BLaER1 treated with 17β-estradiol and CSF1 and Interleukin-3, amounts not matched to agents 10 nM and 100 nM (cell line): Measurements from ENCODE around the gene SPOP.

Experiments used
- H3K27ac ChIP-seq, 11 experiments: shearing (Covaris generic); formaldehyde crosslinking; 2 replicates each; pipeline ENCODE4 v1.8.1; 2022
- H3K27me3 ChIP-seq, 11 experiments: shearing (Covaris generic); formaldehyde crosslinking; 2 replicates each; pipeline ENCODE4 v1.8.1; 2022
- H3K36me3 ChIP-seq, 11 experiments: shearing (Covaris generic); formaldehyde crosslinking; 2 replicates each; pipeline ENCODE4 v1.8.1; 2022
- H3K4me1 ChIP-seq, 10 experiments: shearing (Covaris generic); formaldehyde crosslinking; 2 replicates each; pipeline ENCODE4 v1.8.1; 2022
- H3K4me2 ChIP-seq, 11 experiments: shearing (Covaris generic); formaldehyde crosslinking; 2 replicates each; pipeline ENCODE4 v1.8.1; 2022
- H3K4me3 ChIP-seq, 10 experiments: shearing (Covaris generic); formaldehyde crosslinking; 2 replicates each; pipeline ENCODE4 v1.8.1; 2022
- H3K9ac ChIP-seq, 11 experiments: shearing (Covaris generic); formaldehyde crosslinking; 2 replicates each; pipeline ENCODE4 v1.8.1; 2022
- H3K9me3 ChIP-seq, 11 experiments: shearing (Covaris generic); formaldehyde crosslinking; replicated peaks in 1 of 11; 2 replicates each; pipeline ENCODE4 v1.8.1; 2022
- H4K20me1 ChIP-seq, 11 experiments: shearing (Covaris generic); formaldehyde crosslinking; 2 replicates each; pipeline ENCODE4 v1.8.1; 2022
- Cebpa-rat ChIP-seq, 11 experiments: shearing (Covaris generic); IDR thresholded peaks; 2 replicates each; pipeline ENCODE4 v1.8.1; 2022

SPOP gene

GRCh38 chr17:49598918-49599317, 79.0 kb downstream of the SPOP start:
- Histone ChIP-seq H3K9ac (no peak overlapping the region), H3K4me3 (no peak overlapping the region), H3K4me1 (peaks cover 9 to 30% (median 24%) of the 10 kb centered on the region in 10 experiments), H4K20me1 (0 out of 22 replicates have a peak, but pooled peaks cover 0 to 12% (median 0%) of the 10 kb centered on the region in 11 experiments), H3K27ac (no peak overlapping the region), H3K27me3 (no peaks in the 10 kb centered on the region), H3K36me3 (peaks cover 72 to 100% (median 93%) of the 10 kb centered on the region in 11 experiments), H3K9me3 (no peaks in the 10 kb centered on the region), H3K4me2 (no peak overlapping the region)
- no peak for TF ChIP-seq Cebpa-rat (IDR thresholded peaks at IDR 0.05)

GRCh38 chr17:49597928-49598655, 79.8 kb downstream of the SPOP start:
- Histone ChIP-seq H3K27me3 (no peaks in the 10 kb centered on the region), H3K36me3 (peaks cover 66 to 98% (median 89%) of the 10 kb centered on the region in 11 experiments), H3K4me1 (peaks cover 3 to 21% (median 16%) of the 10 kb centered on the region in 10 experiments), H4K20me1 (0 out of 22 replicates have a peak, but pooled peaks cover 0 to 12% (median 0%) of the 10 kb centered on the region in 11 experiments), H3K4me3 (no peak overlapping the region), H3K9ac (no peak overlapping the region), H3K9me3 (no peaks in the 10 kb centered on the region), H3K27ac (no peak overlapping the region), H3K4me2 (peak overlapping the region in 9 of 11 experiments; percentile 1 to 68 (median 38); a peak in 14 of 22 replicates)
- peak in 1 of 11 experiments; percentile 31; a peak in 2 of 22 replicates for TF ChIP-seq Cebpa-rat (IDR thresholded peaks at IDR 0.05)

GRCh38 chr17:49597436-49597835, 80.5 kb downstream of the SPOP start:
- Histone ChIP-seq H3K4me1 (peaks cover 0 to 15% (median 11%) of the 10 kb centered on the region in 10 experiments; a peak in 18 of 20 replicates), H3K4me2 (peak overlapping the region in 5 of 11 experiments; percentile 30 to 68 (median 43); a peak in 5 of 22 replicates), H3K9ac (no peak overlapping the region), H3K27ac (no peak overlapping the region), H3K4me3 (no peak overlapping the region), H3K27me3 (no peaks in the 10 kb centered on the region), H3K9me3 (no peaks in the 10 kb centered on the region), H4K20me1 (0 out of 22 replicates have a peak, but pooled peaks cover 0 to 12% (median 0%) of the 10 kb centered on the region in 11 experiments), H3K36me3 (peaks cover 66 to 100% (median 88%) of the 10 kb centered on the region in 11 experiments)
- no peak for TF ChIP-seq Cebpa-rat (IDR thresholded peaks at IDR 0.05)

GRCh38 chr17:49596613-49597244, 81.2 kb downstream of the SPOP start:
- H3K27ac ChIP-seq, result no peak overlapping the region
- no peak overlapping the region for H3K9ac ChIP-seq
- H3K36me3 ChIP-seq, result peaks cover 59 to 94% (median 81%) of the 10 kb centered on the region in 11 experiments
- no peak overlapping the region for H3K4me3 ChIP-seq
- H3K9me3 ChIP-seq, result no peaks in the 10 kb centered on the region
- no peaks in the 10 kb centered on the region for H3K27me3 ChIP-seq
- no peak overlapping the region for H3K4me2 ChIP-seq
- 0 out of 22 replicates have a peak, but pooled peaks cover 0 to 7% (median 0%) of the 10 kb centered on the region in 11 experiments for H4K20me1 ChIP-seq
- TF ChIP-seq Cebpa-rat (IDR thresholded peaks at IDR 0.05), result no peak
- peaks cover 0 to 15% (median 11%) of the 10 kb centered on the region in 10 experiments; a peak in 18 of 20 replicates for H3K4me1 ChIP-seq

- H4K20me1 ChIP-seq, result 0 out of 22 replicates have a peak, but pooled peaks cover 0 to 5% (median 0%) of the 10 kb centered on the region in 11 experiments
- no peak overlapping the region for H3K27ac ChIP-seq
- H3K27me3 ChIP-seq, result no peaks in the 10 kb centered on the region
- H3K36me3 ChIP-seq, result peaks cover 51 to 91% (median 74%) of the 10 kb centered on the region in 11 experiments
- no peak for TF ChIP-seq Cebpa-rat (IDR thresholded peaks at IDR 0.05)
- H3K4me1 ChIP-seq, result peaks cover 0 to 15% (median 11%) of the 10 kb centered on the region in 10 experiments; a peak in 18 of 20 replicates
- no peaks in the 10 kb centered on the region for H3K9me3 ChIP-seq
- H3K4me2 ChIP-seq, result no peak overlapping the region
- no peak overlapping the region for H3K9ac ChIP-seq
- H3K4me3 ChIP-seq, result no peak overlapping the region
Measured at GRCh38 chr17:49595980-49596379, 81.9 kb downstream of the SPOP start.

- TF ChIP-seq Cebpa-rat (IDR thresholded peaks at IDR 0.05), result no peak
- H3K4me1 ChIP-seq, result peaks cover 0 to 15% (median 11%) of the 10 kb centered on the region in 10 experiments; a peak in 18 of 20 replicates
Measured at GRCh38 chr17:49595328-49595727, 82.6 kb downstream of the SPOP start.

GRCh38 chr17:49592263-49592662, 85.6 kb downstream of the SPOP start:
- peaks cover 0 to 11% (median 0%) of the 10 kb centered on the region in 11 experiments; a peak in 2 of 22 replicates for H4K20me1 ChIP-seq
- H3K36me3 ChIP-seq, result peaks cover 14 to 57% (median 38%) of the 10 kb centered on the region in 11 experiments
- H3K9ac ChIP-seq, result no peak overlapping the region
- no peaks in the 10 kb centered on the region for H3K9me3 ChIP-seq
- no peak for TF ChIP-seq Cebpa-rat (IDR thresholded peaks at IDR 0.05)
- H3K27me3 ChIP-seq, result no peaks in the 10 kb centered on the region
- no peak overlapping the region for H3K4me3 ChIP-seq
- no peak overlapping the region for H3K27ac ChIP-seq
- peaks cover 0 to 8% (median 0%) of the 10 kb centered on the region in 10 experiments; a peak in 3 of 20 replicates for H3K4me1 ChIP-seq
- no peak overlapping the region for H3K4me2 ChIP-seq

More at GRCh38 chr17:49595328-49595727, 82.6 kb downstream of the SPOP start:
- Histone ChIP-seq H3K27me3 (no peaks in the 10 kb centered on the region), H4K20me1 (0 out of 22 replicates have a peak, but pooled peaks cover 0 to 5% (median 0%) of the 10 kb centered on the region in 11 experiments), H3K9ac (no peak overlapping the region; a peak in 1 of 22 replicates), H3K27ac (no peak overlapping the region), H3K4me2 (no peak overlapping the region), H3K9me3 (no peaks in the 10 kb centered on the region), H3K4me3 (no peak overlapping the region), H3K36me3 (peaks cover 45 to 88% (median 67%) of the 10 kb centered on the region in 11 experiments)

- H3K9me3 ChIP-seq, result no peaks in the 10 kb centered on the region
- no peak overlapping the region for H3K4me3 ChIP-seq
- H3K4me2 ChIP-seq, result no peak overlapping the region
- H3K27ac ChIP-seq, result no peak overlapping the region
- no peaks in the 10 kb centered on the region for H3K27me3 ChIP-seq
- peaks cover 2 to 44% (median 24%) of the 10 kb centered on the region in 11 experiments for H3K36me3 ChIP-seq
- H4K20me1 ChIP-seq, result peaks cover 0 to 11% (median 0%) of the 10 kb centered on the region in 11 experiments; a peak in 2 of 22 replicates
- TF ChIP-seq Cebpa-rat (IDR thresholded peaks at IDR 0.05), result no peak
- peaks cover 0 to 8% (median 0%) of the 10 kb centered on the region in 10 experiments; a peak in 3 of 20 replicates for H3K4me1 ChIP-seq
- H3K9ac ChIP-seq, result no peak overlapping the region
Measured at GRCh38 chr17:49590874-49591273, 87.0 kb downstream of the SPOP start.

GRCh38 chr17:49589577-49589927, 88.3 kb downstream of the SPOP start:
- Histone ChIP-seq H3K4me1 (peaks cover 0 to 8% (median 0%) of the 10 kb centered on the region in 10 experiments; a peak in 6 of 20 replicates), H3K4me3 (no peak overlapping the region), H3K36me3 (peaks cover 0 to 30% (median 12%) of the 10 kb centered on the region in 11 experiments; a peak in 16 of 22 replicates), H3K9me3 (no peaks in the 10 kb centered on the region), H3K9ac (no peak overlapping the region), H3K27ac (no peak overlapping the region), H3K27me3 (no peaks in the 10 kb centered on the region), H4K20me1 (peaks cover 0 to 11% (median 0%) of the 10 kb centered on the region in 11 experiments; a peak in 2 of 22 replicates), H3K4me2 (no peak overlapping the region)
- TF ChIP-seq Cebpa-rat (IDR thresholded peaks at IDR 0.05), result no peak
